ENCODE results near the gene RNF125. TPM values are rescaled to one million over a fixed set of nuclear protein-coding genes. Genes with fewer than 3 reads are reported as not detected.

The RNF125 gene
- polyA plus RNA-seq, 1 of the 3 experiments (the other 2 are of a cell fraction), result 0.05 TPM

GRCh38 chr18:32060026-32060425 lies 41.4 kb downstream of the RNF125 start:
- no peak overlapping the region for H3K9ac ChIP-seq
- no peaks in the 10 kb centered on the region for H4K20me1 ChIP-seq (ENCODE audit: insufficient read depth)
- no peaks in the 10 kb centered on the region for H3K9me2 ChIP-seq
- H3K4me1 ChIP-seq (ENCODE audit: control insufficient read depth in 1 of 2, insufficient read depth in 2 of 2, low read depth in 1 of 2, low read length in 1 of 2), result no peaks in the 10 kb centered on the region
- ChIA-PET POLR2A (no interaction called here), CTCF (interaction anchor here (1.0 kb wide), 1 partner anchor 11 kb away, joined by 3 read pairs; no protein-coding TSS in a partner anchor)
- WGBS (ENCODE audit: low lambda C conversion rate), result 66% methylated on average over 2 of the region's 2 CpGs
- H3F3A ChIP-seq (replicated peaks; ENCODE audit: insufficient read depth), result no peaks in the 10 kb centered on the region
- H3K36me3 ChIP-seq (replicated peaks in 1 of 2; ENCODE audit: control insufficient read depth in 1 of 2, insufficient read depth in 2 of 2, low read length in 1 of 2), result no peaks in the 10 kb centered on the region
- H3K4me3 ChIP-seq (ENCODE audit: low read depth in 2 of 2, low read length in 1 of 2), result no peak overlapping the region
- H3K27me3 ChIP-seq (ENCODE audit: insufficient read depth), result no peaks in the 10 kb centered on the region
- no peak overlapping the region for H3K4me2 ChIP-seq
- H2AFZ ChIP-seq (ENCODE audit: low read depth), result no peak overlapping the region
- H3K79me2 ChIP-seq (ENCODE audit: insufficient read depth), result no peaks in the 10 kb centered on the region
- TF ChIP-seq CTCF (IDR thresholded peaks at IDR 0.05) (no peak), CHD2 (IDR thresholded peaks at IDR 0.05; ENCODE audit: low read length, partially characterized antibody) (no peak), RXRA (IDR thresholded peaks at IDR 0.05; ENCODE audit: borderline replicate concordance, low read depth) (no peak), YY1 (IDR thresholded peaks at IDR 0.05; ENCODE audit: low read depth) (no peak), ELF1 (IDR thresholded peaks at IDR 0.05) (no peak), JUND (IDR thresholded peaks at IDR 0.05) (no peak), TCF12 (IDR thresholded peaks at IDR 0.05) (no peak), RCOR1 (IDR thresholded peaks at IDR 0.05; ENCODE audit: low read length) (no peak), FOXJ3 (CRISPR knock-in tag; IDR thresholded peaks at IDR 0.05) (no peak), SMC3 (IDR thresholded peaks at IDR 0.05; ENCODE audit: low read depth, low read length) (no peak)
- H3K9me3 ChIP-seq, result no peaks in the 10 kb centered on the region
- H3K27ac ChIP-seq (ENCODE audit: low read depth in 2 of 2, low read length in 1 of 2), result no peak overlapping the region
- no peak for DNase-seq

GRCh38 chr18:32067375-32068167 lies 48.9 kb downstream of the RNF125 start:
- H4K20me1 ChIP-seq (ENCODE audit: insufficient read depth), result no peaks in the 10 kb centered on the region
- H3K9me3 ChIP-seq, result no peaks in the 10 kb centered on the region
- H3F3A ChIP-seq (replicated peaks; ENCODE audit: insufficient read depth), result no peaks in the 10 kb centered on the region
- H3K27ac ChIP-seq (ENCODE audit: low read depth in 2 of 2, low read length in 1 of 2), result no peak overlapping the region
- no peak for DNase-seq
- H3K79me2 ChIP-seq (ENCODE audit: insufficient read depth), result no peaks in the 10 kb centered on the region
- 90% methylated on average over 3 of the region's 3 CpGs for WGBS (ENCODE audit: low lambda C conversion rate)
- no peak overlapping the region for H2AFZ ChIP-seq (ENCODE audit: low read depth)
- no peak overlapping the region for H3K4me3 ChIP-seq (ENCODE audit: low read depth in 2 of 2, low read length in 1 of 2)
- ChIA-PET CTCF (interaction anchor here (0.9 kb wide), 1 partner anchor 11 kb away, joined by 5 read pairs; no protein-coding TSS in a partner anchor), POLR2A (no interaction called here)
- no peak overlapping the region for H3K4me2 ChIP-seq
- no peak for TF ChIP-seq USF1 (IDR thresholded peaks at IDR 0.05; ENCODE audit: borderline replicate concordance, low read depth)
- TF ChIP-seq FOXM1 (IDR thresholded peaks at IDR 0.05; ENCODE audit: low read depth), result no peak
- no peak for TF ChIP-seq SMC3 (IDR thresholded peaks at IDR 0.05; ENCODE audit: low read depth, low read length)
- no peak for TF ChIP-seq YY1 (IDR thresholded peaks at IDR 0.05; ENCODE audit: low read depth)
- TF ChIP-seq FOXJ3 (CRISPR knock-in tag; IDR thresholded peaks at IDR 0.05), result no peak
- no peak for TF ChIP-seq PBX3 (IDR thresholded peaks at IDR 0.05)
- TF ChIP-seq EZH2phosphoT487 (IDR thresholded peaks at IDR 0.05; ENCODE audit: borderline replicate concordance, low read depth), result no peak
- TF ChIP-seq JUND (IDR thresholded peaks at IDR 0.05), result no peak
- no peak for TF ChIP-seq CHD2 (IDR thresholded peaks at IDR 0.05; ENCODE audit: low read length, partially characterized antibody)
- TF ChIP-seq RXRA (IDR thresholded peaks at IDR 0.05; ENCODE audit: borderline replicate concordance, low read depth), result no peak
- TF ChIP-seq MEF2A (IDR thresholded peaks at IDR 0.05; ENCODE audit: borderline replicate concordance, low read depth), result no peak
- TF ChIP-seq FOSL2 (IDR thresholded peaks at IDR 0.05; ENCODE audit: borderline replicate concordance, low read depth), result no peak
- no peak for TF ChIP-seq CTCF (IDR thresholded peaks at IDR 0.05)
- TF ChIP-seq TCF12 (IDR thresholded peaks at IDR 0.05), result no peak
- TF ChIP-seq GATA2 (CRISPR knock-in tag; IDR thresholded peaks at IDR 0.05), result no peak
- TF ChIP-seq RAD21 (IDR thresholded peaks at IDR 0.05; ENCODE audit: low read length), result no peak
- no peak for TF ChIP-seq GABPA (IDR thresholded peaks at IDR 0.05; ENCODE audit: low read depth)
- no peak for TF ChIP-seq NRF1 (IDR thresholded peaks at IDR 0.05; ENCODE audit: low read depth, low read length)
- H3K4me1 ChIP-seq (ENCODE audit: control insufficient read depth in 1 of 2, insufficient read depth in 2 of 2, low read depth in 1 of 2, low read length in 1 of 2), result no peaks in the 10 kb centered on the region
- no peaks in the 10 kb centered on the region for H3K9me2 ChIP-seq
- no peaks in the 10 kb centered on the region for H3K27me3 ChIP-seq (ENCODE audit: insufficient read depth)
- H3K9ac ChIP-seq, result no peak overlapping the region
- H3K36me3 ChIP-seq (replicated peaks in 1 of 2; ENCODE audit: control insufficient read depth in 1 of 2, insufficient read depth in 2 of 2, low read length in 1 of 2), result no peaks in the 10 kb centered on the region
